HepG2 (cell line): ENCODE results near the gene MYADML2. TPM values are rescaled to one million over a fixed set of nuclear protein-coding genes. Genes with fewer than 3 reads are reported as not detected.

Source experiments
- CHD4 ChIP-seq: fragments of 200-600 bp; sonication (generic); IDR thresholded peaks from 2 replicates; pipeline ENCODE4 v1.7.0; 2017; ENCODE audit warnings: mild to moderate bottlenecking, low read length, borderline replicate concordance
- FOSL2 ChIP-seq: sonication (generic); formaldehyde crosslinking; IDR thresholded peaks from 2 replicates; pipeline ENCODE4 v1.4.0; 2020; ENCODE audit warnings: missing genetic modification reagents
- FOXP1 ChIP-seq, 2 experiments: fragments of 450-650 bp in 1 of 2; IDR thresholded peaks; 2 replicates each; pipeline ENCODE4 v1.6.1; 2017 to 2018; ENCODE audit warnings: antibody characterized with exemption in 1 of 2
- GATAD1 ChIP-seq: IDR thresholded peaks from 2 replicates; pipeline ENCODE4 v1.6.1; 2016; ENCODE audit warnings: missing genetic modification reagents, missing compliant biosample characterization
- GFI1 ChIP-seq: sonication (generic); formaldehyde crosslinking; IDR thresholded peaks from 2 replicates; pipeline ENCODE4 v1.5.0; 2020; ENCODE audit warnings: missing genetic modification reagents, mild to moderate bottlenecking, borderline replicate concordance
- HOXA5 ChIP-seq: sonication (generic); formaldehyde crosslinking; IDR thresholded peaks from 2 replicates; pipeline ENCODE4 v1.4.0; 2020; ENCODE audit warnings: missing genetic modification reagents
- IKZF1 ChIP-seq: fragments of 450-650 bp; IDR thresholded peaks from 2 replicates; pipeline ENCODE4 v1.7.1; 2016
- MEIS2 ChIP-seq: sonication (generic); formaldehyde crosslinking; IDR thresholded peaks from 2 replicates; pipeline ENCODE4 v1.9.0; 2021; ENCODE audit warnings: mild to moderate bottlenecking, missing genetic modification reagents
- MTF2 ChIP-seq: sonication (generic); formaldehyde crosslinking; IDR thresholded peaks from 2 replicates; pipeline ENCODE4 v1.5.0; 2020; ENCODE audit warnings: missing genetic modification reagents, borderline replicate concordance
- NCOR1 ChIP-seq: fragments of 200-600 bp; sonication (generic); IDR thresholded peaks from 2 replicates; pipeline ENCODE4 v1.7.0; 2017; ENCODE audit warnings: antibody characterized with exemption, low read length, borderline replicate concordance
- ONECUT2 ChIP-seq: sonication (generic); formaldehyde crosslinking; IDR thresholded peaks from 2 replicates; pipeline ENCODE4 v1.4.0; 2020; ENCODE audit warnings: missing genetic modification reagents
- PHF21A ChIP-seq: sonication (generic); formaldehyde crosslinking; IDR thresholded peaks from 2 replicates; pipeline ENCODE4 v1.5.0; 2020; ENCODE audit warnings: mild to moderate bottlenecking, missing genetic modification reagents
- REXO4 ChIP-seq: sonication (generic); formaldehyde crosslinking; IDR thresholded peaks from 2 replicates; pipeline ENCODE4 v1.8.0; 2022; ENCODE audit warnings: missing genetic modification reagents, mild to moderate bottlenecking, borderline replicate concordance
- RXRA ChIP-seq: sonication (generic); formaldehyde crosslinking; IDR thresholded peaks from 2 replicates; pipeline ENCODE4 v1.5.1; 2020; ENCODE audit warnings: missing genetic modification reagents
- SATB2 ChIP-seq: sonication (generic); formaldehyde crosslinking; IDR thresholded peaks from 2 replicates; pipeline ENCODE4 v1.5.0; 2020; ENCODE audit warnings: missing genetic modification reagents
- SP1 ChIP-seq, 2 experiments: fragments of 450-650 bp in 1 of 2; sonication (generic) in 1 of 2; formaldehyde crosslinking in 1 of 2; IDR thresholded peaks; 2 replicates each; pipeline versions ENCODE4 v1.4.0 to v1.6.1; 2016 to 2020; ENCODE audit warnings: missing genetic modification reagents in 1 of 2
- SSRP1 ChIP-seq: IDR thresholded peaks from 2 replicates; pipeline ENCODE4 v1.6.1; 2016; ENCODE audit warnings: control low read depth
- THYN1 ChIP-seq: sonication (generic); formaldehyde crosslinking; IDR thresholded peaks from 2 replicates; pipeline ENCODE4 v1.8.1; 2023; ENCODE audit warnings: low read depth, mild to moderate bottlenecking, moderate library complexity, missing genetic modification reagents, borderline replicate concordance
- ZBTB44 ChIP-seq: sonication (generic); formaldehyde crosslinking; IDR thresholded peaks from 2 replicates; pipeline ENCODE4 v1.4.0; 2020; ENCODE audit warnings: missing genetic modification reagents
- ZNF263 ChIP-seq: sonication (generic); formaldehyde crosslinking; IDR thresholded peaks from 2 replicates; pipeline ENCODE4 v1.4.0; 2020; ENCODE audit warnings: missing genetic modification reagents
- ZNF337 ChIP-seq: sonication (generic); formaldehyde crosslinking; IDR thresholded peaks from 2 replicates; pipeline ENCODE4 v1.5.1; 2020; ENCODE audit warnings: missing genetic modification reagents, low read depth, mild to moderate bottlenecking, borderline replicate concordance
- ZNF501 ChIP-seq: sonication (generic); formaldehyde crosslinking; IDR thresholded peaks from 2 replicates; pipeline ENCODE4 v1.5.1; 2020; ENCODE audit warnings: mild to moderate bottlenecking, moderate library complexity, missing genetic modification reagents
- ZNF510 ChIP-seq: sonication (generic); formaldehyde crosslinking; IDR thresholded peaks from 2 replicates; pipeline ENCODE4 v1.4.0; 2020; ENCODE audit warnings: low read depth, mild to moderate bottlenecking, missing genetic modification reagents
- ZNF609 ChIP-seq: sonication (generic); formaldehyde crosslinking; IDR thresholded peaks from 2 replicates; pipeline ENCODE4 v1.4.0; 2020; ENCODE audit warnings: mild to moderate bottlenecking, missing genetic modification reagents, borderline replicate concordance
- ZNF616 ChIP-seq: sonication (generic); formaldehyde crosslinking; IDR thresholded peaks from 2 replicates; pipeline ENCODE4 v1.5.0; 2020; ENCODE audit warnings: low read depth, mild to moderate bottlenecking, missing genetic modification reagents
- ZNF766 ChIP-seq: sonication (generic); formaldehyde crosslinking; IDR thresholded peaks from 2 replicates; pipeline ENCODE4 v1.5.0; 2020; ENCODE audit warnings: missing genetic modification reagents, borderline replicate concordance
- ZNF772 ChIP-seq: sonication (generic); formaldehyde crosslinking; IDR thresholded peaks from 2 replicates; pipeline ENCODE4 v1.5.0; 2020; ENCODE audit warnings: mild to moderate bottlenecking, missing genetic modification reagents
- polyA plus RNA-seq, 8 experiments: library from polyadenylated mRNA; depleted of rRNA in 3 of 8; stranded (reverse) in 7 of 8; unstranded in 1 of 8; fragments of >200 nt; fragmentation: Illumina TruSeq in 4 of 8; extraction: Trizol in 4 of 8; gene quantifications; 2 replicates each; pipeline versions ENCODE4 v1.2.1 to v1.2.3, GENCODE V29; 2011 to 2016; ENCODE audit warnings: low read depth in 4 of 8, missing spikeins in 1 of 8, mixed read lengths in 1 of 8; ENCODE audit not compliant: insufficient read depth in 1 of 8
- total RNA-seq, 5 experiments: library from RNA; depleted of rRNA; stranded (reverse); fragments of >200 nt; fragmentation: Illumina TruSeq; extraction: Trizol; gene quantifications; 2 replicates each; pipeline ENCODE4 v1.2.3, GENCODE V29; 2016; ENCODE audit warnings: low read depth in 1 of 5

MYADML2 gene
- total and polyA plus RNA-seq, 2 of the 13 experiments (the other 11 are each of a cell fraction or from before 2014, with no cell fraction given): not detected

GRCh38 chr17:81925860-81926450 is 21.1 kb downstream of the MYADML2 start (continued):
- TF ChIP-seq THYN1 (CRISPR knock-in tag) (no peak), GFI1 (no peak), ZNF609 (no peak), ONECUT2 (CRISPR knock-in tag) (no peak), HOXA5 (CRISPR knock-in tag) (no peak), ZNF510 (CRISPR knock-in tag) (0 out of 2 replicates have a peak, but pooled peaks have one; percentile 50), CHD4 (no peak), IKZF1 (no peak), NCOR1 (no peak), SP1 (IDR thresholded peaks at IDR 0.05) (no peak), SP1 (CRISPR knock-in tag; IDR thresholded peaks at IDR 0.05) (no peak), ZNF263 (CRISPR knock-in tag) (no peak), MTF2 (CRISPR knock-in tag) (0 out of 2 replicates have a peak, but pooled peaks have one; percentile 30), SATB2 (CRISPR knock-in tag) (no peak), SSRP1 (CRISPR knock-in tag) (0 out of 2 replicates have a peak, but pooled peaks have one; percentile 56), FOSL2 (CRISPR knock-in tag) (no peak), PHF21A (CRISPR knock-in tag) (no peak), ZNF501 (CRISPR knock-in tag) (0 out of 2 replicates have a peak, but pooled peaks have one; percentile 51), GATAD1 (CRISPR knock-in tag) (no peak), ZBTB44 (no peak), ZNF616 (CRISPR knock-in tag) (no peak), RXRA (no peak), REXO4 (CRISPR knock-in tag) (no peak), FOXP1 (IDR thresholded peaks at IDR 0.05) (no peak), FOXP1 (CRISPR knock-in tag; IDR thresholded peaks at IDR 0.05) (no peak), ZNF766 (CRISPR knock-in tag) (no peak), MEIS2 (CRISPR knock-in tag) (no peak), ZNF772 (CRISPR knock-in tag) (no peak), ZNF337 (CRISPR knock-in tag) (no peak)
